ENCODE data around the gene FGR.
"Not testable (repeated sequence)": the region's sequence is repeated elsewhere in the genome, so short reads cannot be mapped to it uniquely, and the experiment has no call there.

Gene FGR

GRCh38 chr1:27646676-27647075, 11.7 kb upstream of the FGR start:
- POLR2A ChIA-PET: no interaction called here
- DNase-seq: no peak
- H3K4me1 ChIP-seq (ENCODE audit: control extremely low read depth in 1 of 4, control insufficient read depth in 4 of 4, insufficient read depth in 4 of 4, low read length in 3 of 4): peaks cover 0 to 21% (median 14%) of the 10 kb centered on the region in 4 experiments
- no peaks in the 10 kb centered on the region for H3K9me3 ChIP-seq (ENCODE audit: control extremely low read depth in 1 of 5, control insufficient read depth in 4 of 5, insufficient read depth in 2 of 5, low read depth in 1 of 5, low read length in 4 of 5)
- H3K27ac ChIP-seq (ENCODE audit: insufficient read depth in 1 of 2, low read depth in 1 of 2, low read length in 2 of 2, poor library complexity in 1 of 2, severe bottlenecking in 2 of 2): no peak overlapping the region
- WGBS (ENCODE audit: insufficient coverage): 100% methylated on average over 5 of the region's 8 CpGs
- CTCF ChIA-PET: interaction anchor here (1.3 to 5.1 kb wide), 5 partner anchors 8 to 39 kb away, joined by 3 to 40 read pairs (median 14); no protein-coding TSS in a partner anchor
- H3K4me3 ChIP-seq (ENCODE audit: control insufficient read depth in 1 of 7, extremely low read depth in 1 of 7, insufficient read depth in 4 of 7, low read depth in 2 of 7, low read length in 6 of 7): no peak overlapping the region
- H3K36me3 ChIP-seq (ENCODE audit: control insufficient read depth in 4 of 4, insufficient read depth in 4 of 4, low read length in 3 of 4): no peaks in the 10 kb centered on the region
- H3K27me3 ChIP-seq (replicated peaks in 2 of 5; ENCODE audit: control insufficient read depth in 4 of 5, insufficient read depth in 5 of 5, low read length in 4 of 5): no peaks in the 10 kb centered on the region

GRCh38 chr1:27645071-27645415, 10.1 kb upstream of the FGR start:
- no peak for DNase-seq
- Histone ChIP-seq H3K9me3 (ENCODE audit: control extremely low read depth in 1 of 5, control insufficient read depth in 4 of 5, insufficient read depth in 2 of 5, low read depth in 1 of 5, low read length in 4 of 5) (no peaks in the 10 kb centered on the region), H3K27ac (ENCODE audit: insufficient read depth in 1 of 2, low read depth in 1 of 2, low read length in 2 of 2, poor library complexity in 1 of 2, severe bottlenecking in 2 of 2) (no peak overlapping the region), H3K4me3 (ENCODE audit: control insufficient read depth in 1 of 7, extremely low read depth in 1 of 7, insufficient read depth in 4 of 7, low read depth in 2 of 7, low read length in 6 of 7) (no peak overlapping the region), H3K4me1 (ENCODE audit: control extremely low read depth in 1 of 4, control insufficient read depth in 4 of 4, insufficient read depth in 4 of 4, low read length in 3 of 4) (peaks cover 0 to 9% (median 5%) of the 10 kb centered on the region in 4 experiments), H3K36me3 (ENCODE audit: control insufficient read depth in 4 of 4, insufficient read depth in 4 of 4, low read length in 3 of 4) (no peaks in the 10 kb centered on the region), H3K27me3 (replicated peaks in 2 of 5; ENCODE audit: control insufficient read depth in 4 of 5, insufficient read depth in 5 of 5, low read length in 4 of 5) (no peaks in the 10 kb centered on the region)
- ChIA-PET POLR2A (no interaction called here), CTCF (interaction anchor here (1.3 to 2.2 kb wide), 6 partner anchors 14 to 227 kb away, joined by 4 to 17 read pairs (median 8); no protein-coding TSS in a partner anchor)
- 100% methylated on average over 4 of the region's 4 CpGs for WGBS (ENCODE audit: insufficient coverage)

GRCh38 chr1:27644369-27645070, 9.5 kb upstream of the FGR start:
- Histone ChIP-seq H3K27me3 (replicated peaks in 2 of 5; ENCODE audit: control insufficient read depth in 4 of 5, insufficient read depth in 5 of 5, low read length in 4 of 5) (no peaks in the 10 kb centered on the region), H3K27ac (ENCODE audit: insufficient read depth in 1 of 2, low read depth in 1 of 2, low read length in 2 of 2, poor library complexity in 1 of 2, severe bottlenecking in 2 of 2) (no peak overlapping the region), H3K36me3 (ENCODE audit: control insufficient read depth in 4 of 4, insufficient read depth in 4 of 4, low read length in 3 of 4) (no peaks in the 10 kb centered on the region), H3K9me3 (ENCODE audit: control extremely low read depth in 1 of 5, control insufficient read depth in 4 of 5, insufficient read depth in 2 of 5, low read depth in 1 of 5, low read length in 4 of 5) (no peaks in the 10 kb centered on the region), H3K4me3 (ENCODE audit: control insufficient read depth in 1 of 7, extremely low read depth in 1 of 7, insufficient read depth in 4 of 7, low read depth in 2 of 7, low read length in 6 of 7) (no peak overlapping the region), H3K4me1 (ENCODE audit: control extremely low read depth in 1 of 4, control insufficient read depth in 4 of 4, insufficient read depth in 4 of 4, low read length in 3 of 4) (peaks cover 0 to 7% (median 5%) of the 10 kb centered on the region in 4 experiments)
- DNase-seq: no peak
- CTCF ChIA-PET: interaction anchor here (0.9 to 2.2 kb wide), 8 partner anchors 14 to 226 kb away, joined by 3 to 17 read pairs (median 4); no protein-coding TSS in a partner anchor
- 100% methylated on average over 2 of the region's 5 CpGs for WGBS (ENCODE audit: insufficient coverage)
- POLR2A ChIA-PET: no interaction called here

GRCh38 chr1:27643600-27644368, 8.8 kb upstream of the FGR start:
- WGBS (ENCODE audit: insufficient coverage): 48% methylated on average over 10 of the region's 13 CpGs
- peak; percentile 54 to 76 (median 70) for DNase-seq
- Histone ChIP-seq H3K27ac (ENCODE audit: insufficient read depth in 1 of 2, low read depth in 1 of 2, low read length in 2 of 2, poor library complexity in 1 of 2, severe bottlenecking in 2 of 2) (no peak overlapping the region), H3K27me3 (replicated peaks in 2 of 5; ENCODE audit: control insufficient read depth in 4 of 5, insufficient read depth in 5 of 5, low read length in 4 of 5) (no peaks in the 10 kb centered on the region), H3K36me3 (ENCODE audit: control insufficient read depth in 4 of 4, insufficient read depth in 4 of 4, low read length in 3 of 4) (no peaks in the 10 kb centered on the region), H3K4me3 (ENCODE audit: control insufficient read depth in 1 of 7, extremely low read depth in 1 of 7, insufficient read depth in 4 of 7, low read depth in 2 of 7, low read length in 6 of 7) (no peak overlapping the region), H3K4me1 (ENCODE audit: control extremely low read depth in 1 of 4, control insufficient read depth in 4 of 4, insufficient read depth in 4 of 4, low read length in 3 of 4) (peaks cover 0 to 7% (median 5%) of the 10 kb centered on the region in 4 experiments), H3K9me3 (ENCODE audit: control extremely low read depth in 1 of 5, control insufficient read depth in 4 of 5, insufficient read depth in 2 of 5, low read depth in 1 of 5, low read length in 4 of 5) (no peaks in the 10 kb centered on the region)
- ChIA-PET POLR2A (no interaction called here), CTCF (interaction anchor here (0.9 to 2.2 kb wide), 10 partner anchors 9 to 226 kb away, joined by 3 to 17 read pairs (median 4); no protein-coding TSS in a partner anchor)

- peaks cover 0 to 22% (median 17%) of the 10 kb centered on the region in 4 experiments for H3K4me1 ChIP-seq (ENCODE audit: control extremely low read depth in 1 of 4, control insufficient read depth in 4 of 4, insufficient read depth in 4 of 4, low read length in 3 of 4)
- DNase-seq; POLR2A ChIA-PET; H3K9me3 ChIP-seq (ENCODE audit: control extremely low read depth in 1 of 5, control insufficient read depth in 4 of 5, insufficient read depth in 2 of 5, low read depth in 1 of 5, low read length in 4 of 5); H3K27ac ChIP-seq (ENCODE audit: insufficient read depth in 1 of 2, low read depth in 1 of 2, low read length in 2 of 2, poor library complexity in 1 of 2, severe bottlenecking in 2 of 2); H3K36me3 ChIP-seq (ENCODE audit: control insufficient read depth in 4 of 4, insufficient read depth in 4 of 4, low read length in 3 of 4); H3K4me3 ChIP-seq (ENCODE audit: control insufficient read depth in 1 of 7, extremely low read depth in 1 of 7, insufficient read depth in 4 of 7, low read depth in 2 of 7, low read length in 6 of 7); H3K27me3 ChIP-seq (replicated peaks in 2 of 5; ENCODE audit: control insufficient read depth in 4 of 5, insufficient read depth in 5 of 5, low read length in 4 of 5): not testable (repeated sequence)
- 98% methylated on average over 5 of the region's 9 CpGs for WGBS (ENCODE audit: insufficient coverage)
- CTCF ChIA-PET: interaction anchor here (1.2 to 1.7 kb wide), 3 partner anchors 9 to 32 kb away, joined by 3 to 4 read pairs (median 4); no protein-coding TSS in a partner anchor
Measured at GRCh38 chr1:27640514-27640913, 5.5 kb upstream of the FGR start.

- no CpG with 5 or more reads among the region's 2 CpGs for WGBS (ENCODE audit: insufficient coverage)
- POLR2A ChIA-PET: no interaction called here
- Histone ChIP-seq H3K27ac (ENCODE audit: insufficient read depth in 1 of 2, low read depth in 1 of 2, low read length in 2 of 2, poor library complexity in 1 of 2, severe bottlenecking in 2 of 2) (no peak overlapping the region), H3K36me3 (ENCODE audit: control insufficient read depth in 4 of 4, insufficient read depth in 4 of 4, low read length in 3 of 4) (no peaks in the 10 kb centered on the region), H3K4me3 (ENCODE audit: control insufficient read depth in 1 of 7, extremely low read depth in 1 of 7, insufficient read depth in 4 of 7, low read depth in 2 of 7, low read length in 6 of 7) (no peak overlapping the region), H3K4me1 (ENCODE audit: control extremely low read depth in 1 of 4, control insufficient read depth in 4 of 4, insufficient read depth in 4 of 4, low read length in 3 of 4) (peaks cover 0 to 33% (median 32%) of the 10 kb centered on the region in 4 experiments), H3K27me3 (replicated peaks in 2 of 5; ENCODE audit: control insufficient read depth in 4 of 5, insufficient read depth in 5 of 5, low read length in 4 of 5) (no peaks in the 10 kb centered on the region), H3K9me3 (ENCODE audit: control extremely low read depth in 1 of 5, control insufficient read depth in 4 of 5, insufficient read depth in 2 of 5, low read depth in 1 of 5, low read length in 4 of 5) (no peaks in the 10 kb centered on the region)
- no peak for DNase-seq
- CTCF ChIA-PET: interaction anchor here (0.9 to 2.3 kb wide), 5 partner anchors 8 to 31 kb away, joined by 3 to 14 read pairs (median 4); no protein-coding TSS in a partner anchor
Measured at GRCh38 chr1:27638805-27639204, 3.8 kb upstream of the FGR start.

Data from common myeloid progenitor, CD34-positive (primary cell).